ENCODE measurements around the gene PLXNB2.

The PLXNB2 gene

DNA sequence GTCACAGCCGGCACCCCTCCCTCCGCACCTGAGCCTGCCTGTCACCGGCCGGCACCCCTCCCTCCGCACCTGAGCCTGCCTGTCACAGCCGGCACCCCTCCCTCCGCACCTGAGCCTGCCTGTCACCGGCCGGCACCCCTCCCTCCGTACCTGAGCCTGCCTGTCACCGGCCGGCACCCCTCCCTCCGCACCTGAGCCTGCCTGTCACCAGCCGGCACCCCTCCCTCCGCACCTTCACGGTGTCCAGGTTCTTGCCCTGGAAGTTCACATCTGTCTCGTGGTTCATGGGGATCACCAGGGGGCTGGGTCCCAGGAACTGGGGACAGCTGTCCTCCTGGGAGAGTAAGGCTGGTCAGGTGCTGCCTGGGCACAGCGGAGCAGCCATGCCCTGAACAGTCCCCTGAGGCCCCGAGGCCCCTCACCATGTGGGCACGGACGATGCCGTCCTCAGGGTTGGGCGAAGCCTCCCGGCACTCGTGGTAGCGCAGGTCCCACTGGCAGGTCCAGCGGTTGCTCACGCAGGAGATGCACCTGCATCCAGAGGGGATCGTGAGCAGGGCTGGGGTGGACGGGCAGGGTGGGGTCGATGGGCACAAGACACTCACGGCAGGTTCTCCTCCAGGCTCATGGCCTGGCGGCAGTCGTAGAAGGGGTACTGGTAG lies 21.7 kb downstream of the PLXNB2 start:
- no peak for ATAC-seq
- TF ChIP-seq, protein P1, sequence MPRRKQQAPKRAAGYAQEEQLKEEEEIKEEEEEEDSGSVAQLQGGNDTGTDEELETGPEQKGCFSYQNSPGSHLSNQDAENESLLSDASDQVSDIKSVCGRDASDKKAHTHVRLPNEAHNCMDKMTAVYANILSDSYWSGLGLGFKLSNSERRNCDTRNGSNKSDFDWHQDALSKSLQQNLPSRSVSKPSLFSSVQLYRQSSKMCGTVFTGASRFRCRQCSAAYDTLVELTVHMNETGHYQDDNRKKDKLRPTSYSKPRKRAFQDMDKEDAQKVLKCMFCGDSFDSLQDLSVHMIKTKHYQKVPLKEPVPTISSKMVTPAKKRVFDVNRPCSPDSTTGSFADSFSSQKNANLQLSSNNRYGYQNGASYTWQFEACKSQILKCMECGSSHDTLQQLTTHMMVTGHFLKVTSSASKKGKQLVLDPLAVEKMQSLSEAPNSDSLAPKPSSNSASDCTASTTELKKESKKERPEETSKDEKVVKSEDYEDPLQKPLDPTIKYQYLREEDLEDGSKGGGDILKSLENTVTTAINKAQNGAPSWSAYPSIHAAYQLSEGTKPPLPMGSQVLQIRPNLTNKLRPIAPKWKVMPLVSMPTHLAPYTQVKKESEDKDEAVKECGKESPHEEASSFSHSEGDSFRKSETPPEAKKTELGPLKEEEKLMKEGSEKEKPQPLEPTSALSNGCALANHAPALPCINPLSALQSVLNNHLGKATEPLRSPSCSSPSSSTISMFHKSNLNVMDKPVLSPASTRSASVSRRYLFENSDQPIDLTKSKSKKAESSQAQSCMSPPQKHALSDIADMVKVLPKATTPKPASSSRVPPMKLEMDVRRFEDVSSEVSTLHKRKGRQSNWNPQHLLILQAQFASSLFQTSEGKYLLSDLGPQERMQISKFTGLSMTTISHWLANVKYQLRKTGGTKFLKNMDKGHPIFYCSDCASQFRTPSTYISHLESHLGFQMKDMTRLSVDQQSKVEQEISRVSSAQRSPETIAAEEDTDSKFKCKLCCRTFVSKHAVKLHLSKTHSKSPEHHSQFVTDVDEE (CRISPR knock-in tag; IDR thresholded peaks at IDR 0.05): no peak
- TF ChIP-seq OSR1 (CRISPR knock-in tag; IDR thresholded peaks at IDR 0.05) (no peak), GLIS3 (CRISPR knock-in tag; IDR thresholded peaks at IDR 0.05) (no peak), ZC3H10 (CRISPR knock-in tag; IDR thresholded peaks at IDR 0.05) (no peak), RARB (CRISPR knock-in tag; IDR thresholded peaks at IDR 0.05) (no peak), ARNTL (CRISPR knock-in tag; IDR thresholded peaks at IDR 0.05; ENCODE audit: borderline replicate concordance, low read depth) (no peak), ZFP3 (CRISPR knock-in tag; IDR thresholded peaks at IDR 0.05) (no peak), TCF4 (CRISPR knock-in tag; IDR thresholded peaks at IDR 0.05; ENCODE audit: borderline replicate concordance) (no peak)

DNA sequence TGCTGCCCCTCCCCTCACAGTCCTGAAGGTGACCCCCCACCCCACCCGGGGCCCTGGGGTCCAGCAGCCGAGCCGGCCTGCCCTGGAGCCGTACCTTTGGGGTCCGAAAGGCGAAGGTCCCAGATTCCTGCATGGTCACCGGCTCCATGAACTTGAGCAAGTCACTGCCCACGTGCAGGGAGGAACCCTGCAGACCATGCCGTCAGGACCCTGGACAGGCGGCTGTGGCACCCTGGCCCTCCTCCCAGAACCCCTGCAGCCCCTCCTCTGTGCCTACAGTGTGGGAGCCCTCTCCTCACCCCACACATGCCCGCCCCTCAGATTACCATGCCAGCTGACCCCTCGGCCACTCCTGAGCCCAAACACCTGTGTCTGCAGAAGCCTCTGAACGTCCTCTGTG lies 23.0 kb downstream of the PLXNB2 start:
- ATAC-seq: no peak
- TF ChIP-seq GLIS3 (CRISPR knock-in tag; IDR thresholded peaks at IDR 0.05) (no peak), CSRNP3 (CRISPR knock-in tag; IDR thresholded peaks at IDR 0.05) (no peak), TOX (CRISPR knock-in tag; IDR thresholded peaks at IDR 0.05; ENCODE audit: borderline replicate concordance) (no peak), BACH2 (CRISPR knock-in tag; IDR thresholded peaks at IDR 0.05; ENCODE audit: borderline replicate concordance) (no peak), PPARA (CRISPR knock-in tag; IDR thresholded peaks at IDR 0.05; ENCODE audit: borderline replicate concordance) (no peak), PATZ1 (CRISPR knock-in tag; IDR thresholded peaks at IDR 0.05; ENCODE audit: borderline replicate concordance) (no peak), RARB (CRISPR knock-in tag; IDR thresholded peaks at IDR 0.05) (no peak), ZNF70 (CRISPR knock-in tag; IDR thresholded peaks at IDR 0.05) (no peak), ZFP3 (CRISPR knock-in tag; IDR thresholded peaks at IDR 0.05) (no peak), ZC3H10 (CRISPR knock-in tag; IDR thresholded peaks at IDR 0.05) (no peak), ESRRG (CRISPR knock-in tag; IDR thresholded peaks at IDR 0.05) (no peak), SNAI2 (CRISPR knock-in tag; IDR thresholded peaks at IDR 0.05) (no peak), ARNTL (CRISPR knock-in tag; IDR thresholded peaks at IDR 0.05; ENCODE audit: borderline replicate concordance, low read depth) (no peak), ISL1 (CRISPR knock-in tag; IDR thresholded peaks at IDR 0.05) (no peak)
- TF ChIP-seq, protein P1 (CRISPR knock-in tag; IDR thresholded peaks at IDR 0.05): no peak
- TF ChIP-seq, protein P2, sequence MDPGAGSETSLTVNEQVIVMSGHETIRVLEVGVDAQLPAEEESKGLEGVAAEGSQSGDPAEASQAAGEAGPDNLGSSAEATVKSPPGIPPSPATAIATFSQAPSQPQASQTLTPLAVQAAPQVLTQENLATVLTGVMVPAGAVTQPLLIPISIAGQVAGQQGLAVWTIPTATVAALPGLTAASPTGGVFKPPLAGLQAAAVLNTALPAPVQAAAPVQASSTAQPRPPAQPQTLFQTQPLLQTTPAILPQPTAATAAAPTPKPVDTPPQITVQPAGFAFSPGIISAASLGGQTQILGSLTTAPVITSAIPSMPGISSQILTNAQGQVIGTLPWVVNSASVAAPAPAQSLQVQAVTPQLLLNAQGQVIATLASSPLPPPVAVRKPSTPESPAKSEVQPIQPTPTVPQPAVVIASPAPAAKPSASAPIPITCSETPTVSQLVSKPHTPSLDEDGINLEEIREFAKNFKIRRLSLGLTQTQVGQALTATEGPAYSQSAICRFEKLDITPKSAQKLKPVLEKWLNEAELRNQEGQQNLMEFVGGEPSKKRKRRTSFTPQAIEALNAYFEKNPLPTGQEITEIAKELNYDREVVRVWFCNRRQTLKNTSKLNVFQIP (CRISPR knock-in tag; IDR thresholded peaks at IDR 0.05; ENCODE audit: borderline replicate concordance, low read depth): no peak
- TF ChIP-seq, protein P3, sequence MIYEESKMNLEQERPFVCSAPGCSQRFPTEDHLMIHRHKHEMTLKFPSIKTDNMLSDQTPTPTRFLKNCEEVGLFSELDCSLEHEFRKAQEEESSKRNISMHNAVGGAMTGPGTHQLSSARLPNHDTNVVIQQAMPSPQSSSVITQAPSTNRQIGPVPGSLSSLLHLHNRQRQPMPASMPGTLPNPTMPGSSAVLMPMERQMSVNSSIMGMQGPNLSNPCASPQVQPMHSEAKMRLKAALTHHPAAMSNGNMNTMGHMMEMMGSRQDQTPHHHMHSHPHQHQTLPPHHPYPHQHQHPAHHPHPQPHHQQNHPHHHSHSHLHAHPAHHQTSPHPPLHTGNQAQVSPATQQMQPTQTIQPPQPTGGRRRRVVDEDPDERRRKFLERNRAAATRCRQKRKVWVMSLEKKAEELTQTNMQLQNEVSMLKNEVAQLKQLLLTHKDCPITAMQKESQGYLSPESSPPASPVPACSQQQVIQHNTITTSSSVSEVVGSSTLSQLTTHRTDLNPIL (CRISPR knock-in tag; IDR thresholded peaks at IDR 0.05; ENCODE audit: low read depth): no peak
